SU-DHL-6 (cell line): Measurements from ENCODE around the gene PPME1.

ENCODE experiments used
- H2AFZ ChIP-seq: fragments of 200-600 bp; sonication (generic); 2 replicates; pipeline ENCODE4 v1.6.1; 2014; ENCODE audit warnings: low read depth, mild to moderate bottlenecking, moderate library complexity, mixed read lengths, antibody characterized with exemption, low read length; ENCODE audit not compliant: severe bottlenecking
- H3F3A ChIP-seq: fragments of 200-600 bp; shearing (Covaris generic); 2 replicates; pipeline ENCODE4 v1.6.0; 2016; ENCODE audit warnings: antibody characterized with exemption, mild to moderate bottlenecking; ENCODE audit not compliant: insufficient read depth
- H3K27ac ChIP-seq: fragments of 200-600 bp; sonication (generic); 2 replicates; pipeline ENCODE4 v1.5.1; 2016; ENCODE audit warnings: low read depth, mild to moderate bottlenecking, low read length, moderate library complexity, mixed read lengths
- H3K27me3 ChIP-seq: fragments of 200-600 bp; sonication (generic), shearing (Covaris generic); 2 replicates; pipeline ENCODE4 v1.6.0; 2014; ENCODE audit warnings: mild to moderate bottlenecking, low read length
- H3K36me3 ChIP-seq: fragments of 200-600 bp; sonication (generic); 2 replicates; pipeline ENCODE4 v1.6.1; 2014; ENCODE audit warnings: mild to moderate bottlenecking, low read length, mixed read lengths
- H3K4me2 ChIP-seq: fragments of 300-600, 200-600 bp; shearing (Covaris generic), sonication (generic); 2 replicates; pipeline ENCODE4 v1.6.0; 2014; ENCODE audit warnings: low read length, low read depth, mild to moderate bottlenecking; ENCODE audit not compliant: poor library complexity, severe bottlenecking
- H3K4me3 ChIP-seq: fragments of 200-600 bp; sonication (generic); 2 replicates; pipeline ENCODE4 v1.5.1; 2014; ENCODE audit warnings: antibody characterized with exemption, low read length, mild to moderate bottlenecking, mixed read lengths; ENCODE audit not compliant: insufficient read depth, poor library complexity, severe bottlenecking
- H3K79me2 ChIP-seq: fragments of 200-600 bp; sonication (generic); 2 replicates; pipeline ENCODE4 v1.6.1; 2014; ENCODE audit warnings: mild to moderate bottlenecking, low read length, moderate library complexity; ENCODE audit not compliant: insufficient read depth
- H3K9ac ChIP-seq: fragments of 200-600 bp; sonication (generic); 2 replicates; pipeline ENCODE4 v1.7.0; 2014; ENCODE audit warnings: mild to moderate bottlenecking, low read length
- H3K9me2 ChIP-seq: fragments of 200-600 bp; sonication (generic); replicated peaks from 2 replicates; pipeline ENCODE4 v1.6.1; 2014; ENCODE audit warnings: low read length; ENCODE audit not compliant: insufficient read depth
- H3K9me3 ChIP-seq: fragments of 200-600 bp; sonication (generic); 2 replicates; pipeline ENCODE4 v1.6.1; 2014; ENCODE audit warnings: low read length, mixed read lengths; ENCODE audit not compliant: insufficient read depth
- H4K20me1 ChIP-seq: fragments of 200-600 bp; sonication (generic); 2 replicates; pipeline ENCODE4 v1.6.1; 2014; ENCODE audit warnings: low read depth, mild to moderate bottlenecking, antibody characterized with exemption, low read length, moderate library complexity, mixed read lengths
- CTCF ChIP-seq: fragments of 200-600 bp; sonication (generic); IDR thresholded peaks from one replicate; pipeline ENCODE4 v1.5.1; 2017; ENCODE audit warnings: antibody characterized with exemption, mild to moderate bottlenecking, low read length, moderate library complexity; ENCODE audit not compliant: insufficient read depth, poor library complexity, severe bottlenecking
- EZH2phosphoT487 ChIP-seq: fragments of 200-600 bp; sonication (generic), shearing (Covaris generic); conservative IDR thresholded peaks from 2 replicates; pipeline ENCODE4 v1.6.1; 2018; ENCODE audit warnings: mild to moderate bottlenecking, antibody characterized with exemption, low read length, moderate library complexity, mixed read lengths

PPME1 gene

GRCh38 chr11:74278103-74278502 is 107.0 kb downstream of the PPME1 start:
- no peaks in the 10 kb centered on the region for H3K79me2 ChIP-seq
- H3K9me2 ChIP-seq: no peaks in the 10 kb centered on the region
- H3K27me3 ChIP-seq: no peaks in the 10 kb centered on the region
- TF ChIP-seq CTCF (no peak), EZH2phosphoT487 (no peak)
- H2AFZ ChIP-seq: no peak overlapping the region
- no peak overlapping the region for H3K4me3 ChIP-seq
- no peaks in the 10 kb centered on the region for H3F3A ChIP-seq
- no peak overlapping the region for H3K9ac ChIP-seq
- H3K27ac ChIP-seq: no peak overlapping the region
- H3K9me3 ChIP-seq: no peaks in the 10 kb centered on the region
- H3K36me3 ChIP-seq: no peaks in the 10 kb centered on the region
- H3K4me2 ChIP-seq: no peak overlapping the region
- no peaks in the 10 kb centered on the region for H4K20me1 ChIP-seq

GRCh38 chr11:74278721-74279161 is 107.7 kb downstream of the PPME1 start:
- Histone ChIP-seq H3K27me3 (no peaks in the 10 kb centered on the region), H3K36me3 (no peaks in the 10 kb centered on the region), H3F3A (no peaks in the 10 kb centered on the region), H3K4me3 (no peak overlapping the region), H3K9ac (no peak overlapping the region), H4K20me1 (no peaks in the 10 kb centered on the region), H3K27ac (no peak overlapping the region), H3K4me2 (no peak overlapping the region), H2AFZ (no peak overlapping the region), H3K79me2 (no peaks in the 10 kb centered on the region), H3K9me2 (no peaks in the 10 kb centered on the region), H3K9me3 (no peaks in the 10 kb centered on the region)
- no peak for TF ChIP-seq CTCF
- no peak for TF ChIP-seq EZH2phosphoT487

GRCh38 chr11:74279256-74279655 is 108.2 kb downstream of the PPME1 start:
- Histone ChIP-seq H3K9me2 (no peaks in the 10 kb centered on the region), H2AFZ (no peak overlapping the region), H3K4me2 (no peak overlapping the region), H3K9me3 (no peaks in the 10 kb centered on the region), H3F3A (no peaks in the 10 kb centered on the region), H3K9ac (no peak overlapping the region), H3K36me3 (no peaks in the 10 kb centered on the region), H3K27ac (no peak overlapping the region), H4K20me1 (no peaks in the 10 kb centered on the region), H3K79me2 (no peaks in the 10 kb centered on the region), H3K27me3 (no peaks in the 10 kb centered on the region), H3K4me3 (no peak overlapping the region)
- no peak for TF ChIP-seq CTCF

- H3F3A ChIP-seq: no peaks in the 10 kb centered on the region
- no peaks in the 10 kb centered on the region for H3K27me3 ChIP-seq
- H3K79me2 ChIP-seq: no peaks in the 10 kb centered on the region
- no peaks in the 10 kb centered on the region for H4K20me1 ChIP-seq
- H3K9me3 ChIP-seq: no peaks in the 10 kb centered on the region
- H3K36me3 ChIP-seq: no peaks in the 10 kb centered on the region
- H3K9ac ChIP-seq: no peak overlapping the region
- H3K9me2 ChIP-seq: no peaks in the 10 kb centered on the region
- TF ChIP-seq EZH2phosphoT487 (no peak), CTCF (no peak)
- no peak overlapping the region for H3K27ac ChIP-seq
- H3K4me2 ChIP-seq: no peak overlapping the region
- no peak overlapping the region for H2AFZ ChIP-seq
- no peak overlapping the region for H3K4me3 ChIP-seq
Observed at GRCh38 chr11:74280494-74280893, 109.4 kb downstream of the PPME1 start.
